ENCODE data around the gene TXNRD3.

The TXNRD3 gene

GRCh38 chr3:126582311-126582710 lies 72.6 kb downstream of the TXNRD3 start:
- no peak for DNase-seq

- no peak for DNase-seq
Measured at GRCh38 chr3:126581569-126581968, 73.4 kb downstream of the TXNRD3 start.

GRCh38 chr3:126580746-126581145 lies 74.2 kb downstream of the TXNRD3 start:
- no peak for DNase-seq

GRCh38 chr3:126578702-126579101 lies 76.2 kb downstream of the TXNRD3 start:
- no peak for DNase-seq

GRCh38 chr3:126577261-126577660 lies 77.7 kb downstream of the TXNRD3 start:
- no peak for DNase-seq

GRCh38 chr3:126573492-126574117 lies 81.3 kb downstream of the TXNRD3 start:
- DNase-seq, result no peak

GRCh38 chr3:126571078-126571477 lies 83.8 kb downstream of the TXNRD3 start:
- DNase-seq, result no peak

GRCh38 chr3:126570103-126570541 lies 84.8 kb downstream of the TXNRD3 start:
- no peak for DNase-seq

GRCh38 chr3:126569390-126569975 lies 85.4 kb downstream of the TXNRD3 start:
- no peak for DNase-seq

- DNase-seq, result no peak
Measured at GRCh38 chr3:126568776-126569342, 86.1 kb downstream of the TXNRD3 start.

GRCh38 chr3:126567696-126568438 lies 87.1 kb downstream of the TXNRD3 start:
- DNase-seq, result no peak

GRCh38 chr3:126562737-126563276 lies 92.1 kb downstream of the TXNRD3 start:
- no peak for DNase-seq

GRCh38 chr3:126558336-126559071 lies 96.4 kb downstream of the TXNRD3 start, which contains the start of gene C3orf22:
Gene C3orf22 (minus strand): TSS chr3:126558932. CDS start chr3:126553390, 5,542 bp downstream.
- DNase-seq, result no peak

- DNase-seq, result no peak
Measured at GRCh38 chr3:126557761-126558160, 97.2 kb downstream of the TXNRD3 start.

- DNase-seq, result no peak
Measured at GRCh38 chr3:126557415-126557745, 97.5 kb downstream of the TXNRD3 start.
